ENCODE measurements around the gene ALDH4A1.

The ALDH4A1 gene, protein sequence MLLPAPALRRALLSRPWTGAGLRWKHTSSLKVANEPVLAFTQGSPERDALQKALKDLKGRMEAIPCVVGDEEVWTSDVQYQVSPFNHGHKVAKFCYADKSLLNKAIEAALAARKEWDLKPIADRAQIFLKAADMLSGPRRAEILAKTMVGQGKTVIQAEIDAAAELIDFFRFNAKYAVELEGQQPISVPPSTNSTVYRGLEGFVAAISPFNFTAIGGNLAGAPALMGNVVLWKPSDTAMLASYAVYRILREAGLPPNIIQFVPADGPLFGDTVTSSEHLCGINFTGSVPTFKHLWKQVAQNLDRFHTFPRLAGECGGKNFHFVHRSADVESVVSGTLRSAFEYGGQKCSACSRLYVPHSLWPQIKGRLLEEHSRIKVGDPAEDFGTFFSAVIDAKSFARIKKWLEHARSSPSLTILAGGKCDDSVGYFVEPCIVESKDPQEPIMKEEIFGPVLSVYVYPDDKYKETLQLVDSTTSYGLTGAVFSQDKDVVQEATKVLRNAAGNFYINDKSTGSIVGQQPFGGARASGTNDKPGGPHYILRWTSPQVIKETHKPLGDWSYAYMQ

DNA sequence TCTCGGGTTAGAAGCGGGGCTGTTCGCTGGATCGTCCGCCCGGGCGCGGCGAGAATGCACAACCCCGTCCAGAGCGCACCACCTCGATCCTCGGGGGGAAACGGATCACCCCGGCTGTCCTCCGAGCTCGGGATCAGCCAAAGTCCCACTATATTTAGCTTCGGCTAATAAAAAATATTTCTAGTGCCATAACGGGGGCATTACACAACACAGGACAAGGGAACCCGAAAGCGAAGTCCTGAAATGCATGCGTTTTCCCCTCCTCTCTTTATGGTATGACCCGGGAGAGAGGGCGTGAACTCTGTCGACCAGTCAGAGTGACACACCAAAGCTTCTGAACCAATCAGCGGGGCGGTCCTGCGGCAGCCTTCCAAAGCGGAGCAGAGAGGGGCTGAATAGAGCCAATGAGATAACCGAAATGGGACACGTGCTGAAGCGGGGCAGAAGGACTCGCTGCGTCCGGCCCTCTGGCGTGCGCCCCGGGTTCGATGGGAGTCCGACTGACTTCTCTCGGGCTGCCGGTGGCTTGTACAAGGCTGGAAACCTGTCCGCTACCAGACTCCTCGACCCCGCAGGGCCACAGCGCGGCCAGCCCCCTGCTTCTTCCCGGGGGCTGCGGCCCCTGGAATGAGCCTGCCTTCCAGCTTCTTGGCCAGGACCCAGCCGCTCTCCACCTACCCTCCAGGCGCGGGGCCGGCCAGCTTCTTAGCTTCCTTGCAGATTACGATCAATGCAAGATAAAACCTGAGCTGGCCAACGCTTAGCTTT lies at the start of gene ALDH4A1:
Gene ALDH4A1 (minus strand): TSS at position 33 of the 768 bp plus-strand sequence. CDS start 32 bp downstream, at position 1.
- 0 out of 2 replicates have a peak, but pooled peaks cover under 1% of the 10 kb centered on the region for H3K36me3 ChIP-seq (ENCODE audit: control insufficient read depth, insufficient read depth, low read length)
- no peaks in the 10 kb centered on the region for H3K4me1 ChIP-seq (ENCODE audit: control insufficient read depth, insufficient read depth, low read length)
- H3K27ac ChIP-seq (ENCODE audit: low read length) = no peak within 1 kb of the TSS
- WGBS (ENCODE audit: insufficient coverage, insufficient read length) = no CpG with 5 or more reads among the region's 55 CpGs
- peak; percentile 94 for DNase-seq (ENCODE audit: low read depth, low spot score)
- H3K9me3 ChIP-seq (ENCODE audit: control insufficient read depth, insufficient read depth, low read length) = no peaks in the 10 kb centered on the region
- peak within 1 kb of the TSS; percentile 85 for H3K4me3 ChIP-seq (ENCODE audit: low read length)
- no peaks in the 10 kb centered on the region for H3K27me3 ChIP-seq (ENCODE audit: control insufficient read depth, insufficient read depth, low read length)

DNA sequence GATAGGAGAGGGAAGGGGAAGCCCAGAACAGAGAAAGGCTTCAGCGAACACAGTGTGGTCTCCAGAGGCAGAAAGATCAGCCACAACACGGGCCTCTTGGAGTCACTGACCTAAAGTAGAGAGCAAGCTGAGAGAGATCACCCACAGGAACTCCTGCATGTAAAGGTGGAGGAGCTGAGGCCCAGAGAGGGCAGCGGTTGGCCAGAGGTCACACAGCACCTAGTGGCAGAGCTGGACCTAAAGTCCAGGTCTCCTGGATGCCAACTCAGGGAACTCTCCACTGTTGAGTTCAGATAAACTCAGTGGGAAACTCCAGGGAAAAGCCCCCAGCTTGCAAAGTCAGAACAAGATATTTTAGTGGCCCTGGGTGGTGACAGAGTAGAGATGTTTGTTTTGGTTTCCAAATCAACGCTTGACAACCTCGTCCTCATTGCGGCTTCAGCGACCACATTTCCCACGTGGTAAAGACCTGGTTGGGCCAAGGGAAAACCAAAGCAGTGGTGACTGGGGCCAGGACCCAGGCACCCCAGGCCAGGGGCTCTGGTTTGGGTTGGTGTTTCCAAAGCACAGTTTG lies 49.5 kb upstream of the ALDH4A1 start:
- Histone ChIP-seq H3K9me3 (ENCODE audit: control insufficient read depth, insufficient read depth, low read length) (no peaks in the 10 kb centered on the region), H3K4me1 (ENCODE audit: control insufficient read depth, insufficient read depth, low read length) (peaks cover 7% of the 10 kb centered on the region), H3K36me3 (ENCODE audit: control insufficient read depth, insufficient read depth, low read length) (no peaks in the 10 kb centered on the region), H3K4me3 (ENCODE audit: low read length) (no peak overlapping the region), H3K27me3 (ENCODE audit: control insufficient read depth, insufficient read depth, low read length) (no peaks in the 10 kb centered on the region; the same call in 1 of the 2 replicates), H3K27ac (ENCODE audit: low read length) (no peak overlapping the region)
- DNase-seq (ENCODE audit: low read depth, low spot score) = no peak
- WGBS (ENCODE audit: insufficient coverage, insufficient read length) = no CpG with 5 or more reads among the region's 8 CpGs

DNA sequence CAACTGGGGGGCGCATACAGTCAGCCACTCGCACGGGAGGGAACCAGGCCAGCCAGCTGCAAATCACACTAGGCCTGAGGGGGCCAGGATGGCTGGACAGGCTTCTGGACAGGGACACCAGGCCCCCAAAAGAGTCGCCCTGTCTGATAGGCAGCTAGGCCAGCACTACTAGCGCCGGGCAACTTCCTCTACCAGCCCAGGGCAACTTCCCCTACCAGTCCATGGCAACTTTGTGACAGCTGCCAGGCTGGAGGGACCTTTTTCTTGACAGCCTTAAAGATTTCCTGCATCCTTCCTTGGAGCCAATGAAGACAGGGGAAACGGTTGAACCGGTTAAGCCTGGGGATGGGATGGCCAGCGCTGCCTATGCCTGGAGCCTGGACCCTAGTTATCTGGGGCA lies 49.1 kb upstream of the ALDH4A1 start:
- H3K36me3 ChIP-seq (ENCODE audit: control insufficient read depth, insufficient read depth, low read length) = no peaks in the 10 kb centered on the region
- no peak for DNase-seq (ENCODE audit: low read depth, low spot score)
- WGBS (ENCODE audit: insufficient coverage, insufficient read length) = no CpG with 5 or more reads among the region's 9 CpGs
- H3K9me3 ChIP-seq (ENCODE audit: control insufficient read depth, insufficient read depth, low read length) = no peaks in the 10 kb centered on the region
- no peak overlapping the region for H3K4me3 ChIP-seq (ENCODE audit: low read length)
- no peak overlapping the region for H3K27ac ChIP-seq (ENCODE audit: low read length)
- no peaks in the 10 kb centered on the region; the same call in 1 of the 2 replicates for H3K27me3 ChIP-seq (ENCODE audit: control insufficient read depth, insufficient read depth, low read length)
- H3K4me1 ChIP-seq (ENCODE audit: control insufficient read depth, insufficient read depth, low read length) = peaks cover 7% of the 10 kb centered on the region

DNA sequence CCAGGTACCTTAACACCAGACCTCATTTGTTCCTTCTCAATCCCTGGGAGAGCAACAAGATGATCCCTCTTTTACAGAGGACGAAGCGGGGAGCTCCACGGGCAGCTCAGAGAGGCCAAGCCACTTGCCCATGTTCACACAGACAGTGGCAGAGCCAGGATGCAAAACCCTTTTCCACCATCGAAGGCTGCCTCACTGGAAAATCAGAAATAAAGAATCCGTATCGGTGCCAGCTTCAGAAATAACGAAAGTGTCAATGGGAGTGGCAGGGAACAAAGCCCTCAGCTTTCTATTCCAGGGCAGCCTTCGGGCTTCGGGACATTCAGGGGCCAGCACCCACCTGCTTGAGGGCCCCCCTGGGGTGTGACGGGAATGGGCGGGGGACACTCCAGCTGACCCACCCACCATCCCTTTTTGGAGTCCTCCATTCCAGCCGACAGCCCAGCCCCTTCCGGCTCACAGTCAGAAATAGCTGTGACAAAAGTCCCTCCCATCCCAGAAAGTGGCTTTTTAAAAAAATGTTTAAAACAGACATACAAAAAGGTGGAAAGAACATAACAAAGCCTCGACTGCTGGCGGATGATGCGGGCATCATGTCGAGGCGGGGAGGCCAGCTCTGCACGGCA lies 48.2 kb upstream of the ALDH4A1 start:
- no peaks in the 10 kb centered on the region for H3K36me3 ChIP-seq (ENCODE audit: control insufficient read depth, insufficient read depth, low read length)
- no peaks in the 10 kb centered on the region; the same call in 1 of the 2 replicates for H3K27me3 ChIP-seq (ENCODE audit: control insufficient read depth, insufficient read depth, low read length)
- DNase-seq (ENCODE audit: low read depth, low spot score) = no peak
- no CpG with 5 or more reads among the region's 19 CpGs for WGBS (ENCODE audit: insufficient coverage, insufficient read length)
- H3K4me3 ChIP-seq (ENCODE audit: low read length) = no peak overlapping the region
- H3K4me1 ChIP-seq (ENCODE audit: control insufficient read depth, insufficient read depth, low read length) = peaks cover 7% of the 10 kb centered on the region
- no peak overlapping the region for H3K27ac ChIP-seq (ENCODE audit: low read length)
- H3K9me3 ChIP-seq (ENCODE audit: control insufficient read depth, insufficient read depth, low read length) = no peaks in the 10 kb centered on the region

DNA sequence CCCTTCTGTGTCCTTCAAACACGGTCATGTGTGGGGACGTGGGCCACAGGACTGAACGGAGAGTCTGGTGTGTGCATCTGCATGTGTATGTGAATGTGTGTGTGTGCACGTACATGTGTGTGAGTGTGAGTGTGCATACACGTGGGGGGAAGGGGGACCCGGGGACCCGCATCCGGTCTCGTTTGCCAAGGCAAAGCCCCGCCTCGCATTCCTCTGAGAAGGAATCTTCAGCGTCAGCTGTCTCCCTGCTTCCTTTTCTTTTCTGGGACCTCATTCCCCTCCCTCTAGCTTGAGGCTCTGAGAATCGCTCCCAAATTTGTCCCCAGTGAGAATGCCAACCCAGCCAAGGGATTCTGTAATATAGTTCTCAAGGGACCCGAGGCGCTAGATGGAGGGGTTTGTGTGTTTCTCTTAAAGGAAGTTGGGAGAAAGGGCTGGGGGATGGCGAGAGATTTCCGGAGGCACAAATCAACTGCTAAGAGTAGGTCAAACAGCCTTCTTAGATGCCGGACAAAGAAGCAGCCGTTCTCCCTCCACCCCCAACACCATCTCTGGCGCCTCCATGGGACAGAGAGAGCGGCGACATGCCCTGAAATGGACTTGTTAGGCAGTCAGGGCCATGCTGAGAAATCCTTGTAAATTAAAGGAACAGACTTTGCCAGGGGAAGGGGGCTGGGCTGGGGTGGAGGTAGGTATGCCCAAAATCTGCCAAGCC lies 47.5 kb upstream of the ALDH4A1 start:
- no CpG with 5 or more reads among the region's 22 CpGs for WGBS (ENCODE audit: insufficient coverage, insufficient read length)
- DNase-seq (ENCODE audit: low read depth, low spot score) = no peak

DNA sequence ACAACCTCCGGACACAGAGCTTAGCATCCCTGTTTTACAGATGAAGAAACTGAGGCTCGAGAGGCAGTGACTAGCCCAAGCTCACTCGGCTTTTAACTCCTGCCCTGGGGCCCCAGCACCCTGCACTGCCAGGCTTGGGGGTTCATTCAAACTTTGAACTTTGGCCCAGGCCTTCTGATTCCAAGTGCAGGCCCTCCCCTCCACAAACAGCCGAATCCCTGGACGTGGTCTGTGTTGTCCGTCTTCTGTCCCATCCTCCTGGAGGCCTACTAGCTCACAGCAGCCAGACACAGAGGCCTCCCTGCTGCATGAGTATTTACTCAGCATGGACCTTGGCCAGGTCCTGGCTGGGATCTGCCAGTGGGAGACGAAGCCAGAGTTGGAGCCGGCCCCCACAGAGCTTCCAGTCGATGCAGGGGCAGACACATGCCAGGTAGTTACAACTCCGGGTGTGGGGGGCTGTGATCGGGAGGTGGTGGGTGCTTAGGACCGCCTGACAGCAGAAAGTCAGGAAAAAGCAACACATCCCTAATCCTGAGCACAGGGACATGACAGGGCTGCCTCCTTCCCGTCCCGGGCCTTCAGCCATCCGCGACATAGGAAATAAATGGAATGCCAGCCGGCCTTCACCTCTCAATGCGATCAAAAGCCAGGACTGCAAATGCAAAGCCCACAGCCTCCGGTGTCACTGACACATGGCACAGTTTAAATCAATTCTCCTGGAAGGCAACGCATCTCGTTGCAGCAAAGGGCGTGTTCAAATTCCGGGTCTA lies 46.7 kb upstream of the ALDH4A1 start:
- peaks cover 9% of the 10 kb centered on the region for H3K4me1 ChIP-seq (ENCODE audit: control insufficient read depth, insufficient read depth, low read length)

More for the DNA sequence above, 47.5 kb upstream of the ALDH4A1 start:
- Histone ChIP-seq H3K4me1 (ENCODE audit: control insufficient read depth, insufficient read depth, low read length) (peaks cover 9% of the 10 kb centered on the region), H3K27me3 (ENCODE audit: control insufficient read depth, insufficient read depth, low read length) (no peaks in the 10 kb centered on the region; the same call in 1 of the 2 replicates), H3K36me3 (ENCODE audit: control insufficient read depth, insufficient read depth, low read length) (no peaks in the 10 kb centered on the region), H3K9me3 (ENCODE audit: control insufficient read depth, insufficient read depth, low read length) (no peaks in the 10 kb centered on the region), H3K27ac (ENCODE audit: low read length) (no peak overlapping the region), H3K4me3 (ENCODE audit: low read length) (no peak overlapping the region)

DNA sequence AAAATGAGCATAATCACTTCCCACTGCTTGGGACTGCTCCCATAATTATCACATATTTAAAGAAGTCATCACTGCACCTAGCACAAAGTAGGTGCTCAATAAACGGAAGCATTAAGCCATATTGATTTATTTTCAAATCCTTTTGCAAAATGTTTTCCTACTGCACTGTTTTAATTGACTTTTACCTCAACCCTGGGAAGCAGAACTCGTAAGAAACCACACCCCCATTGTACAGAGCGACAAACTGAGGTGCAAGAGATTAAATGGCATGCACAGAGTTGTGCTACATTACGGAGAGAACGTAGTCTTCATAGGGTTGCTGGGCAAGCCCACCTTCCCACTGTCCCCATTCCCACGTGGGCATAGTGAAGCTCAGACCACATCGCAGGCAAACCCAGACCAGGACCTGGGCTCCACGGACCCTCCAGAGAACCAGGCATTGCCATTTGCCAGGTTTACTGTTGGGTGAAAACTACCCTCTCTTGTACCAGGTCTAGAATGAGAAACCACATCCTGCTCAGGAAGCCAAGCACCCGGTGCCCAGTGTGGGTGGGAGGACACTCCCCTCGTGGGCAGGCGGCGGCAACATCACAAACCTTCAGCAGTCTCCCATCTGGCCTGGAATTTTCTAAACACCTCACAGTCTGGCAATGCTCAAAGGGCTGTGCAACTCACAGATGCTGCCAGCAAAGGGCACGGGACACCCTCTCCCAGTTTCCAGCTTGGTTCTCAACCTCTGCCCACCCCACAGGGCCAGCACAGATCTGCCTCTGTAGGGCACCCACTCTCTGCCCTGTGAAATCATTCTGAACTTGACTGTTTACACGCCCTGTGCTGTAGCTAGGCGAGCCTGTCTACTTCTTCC lies 45.9 kb upstream of the ALDH4A1 start:
- no peak overlapping the region for H3K27ac ChIP-seq (ENCODE audit: low read length)
- peaks cover 9% of the 10 kb centered on the region for H3K4me1 ChIP-seq (ENCODE audit: control insufficient read depth, insufficient read depth, low read length)
- H3K4me3 ChIP-seq (ENCODE audit: low read length) = no peak overlapping the region
- no peaks in the 10 kb centered on the region for H3K9me3 ChIP-seq (ENCODE audit: control insufficient read depth, insufficient read depth, low read length)
- H3K27me3 ChIP-seq (ENCODE audit: control insufficient read depth, insufficient read depth, low read length) = no peaks in the 10 kb centered on the region
- WGBS (ENCODE audit: insufficient coverage, insufficient read length) = no CpG with 5 or more reads among the region's 15 CpGs
- no peak for DNase-seq (ENCODE audit: low read depth, low spot score)
- no peaks in the 10 kb centered on the region for H3K36me3 ChIP-seq (ENCODE audit: control insufficient read depth, insufficient read depth, low read length)

More for the DNA sequence above, 46.7 kb upstream of the ALDH4A1 start:
- H3K9me3 ChIP-seq (ENCODE audit: control insufficient read depth, insufficient read depth, low read length) = no peaks in the 10 kb centered on the region
- H3K27me3 ChIP-seq (ENCODE audit: control insufficient read depth, insufficient read depth, low read length) = no peaks in the 10 kb centered on the region
- no CpG with 5 or more reads among the region's 23 CpGs for WGBS (ENCODE audit: insufficient coverage, insufficient read length)
- no peak overlapping the region for H3K4me3 ChIP-seq (ENCODE audit: low read length)
- no peaks in the 10 kb centered on the region for H3K36me3 ChIP-seq (ENCODE audit: control insufficient read depth, insufficient read depth, low read length)
- no peak for DNase-seq (ENCODE audit: low read depth, low spot score)
- H3K27ac ChIP-seq (ENCODE audit: low read length) = no peak overlapping the region

DNA sequence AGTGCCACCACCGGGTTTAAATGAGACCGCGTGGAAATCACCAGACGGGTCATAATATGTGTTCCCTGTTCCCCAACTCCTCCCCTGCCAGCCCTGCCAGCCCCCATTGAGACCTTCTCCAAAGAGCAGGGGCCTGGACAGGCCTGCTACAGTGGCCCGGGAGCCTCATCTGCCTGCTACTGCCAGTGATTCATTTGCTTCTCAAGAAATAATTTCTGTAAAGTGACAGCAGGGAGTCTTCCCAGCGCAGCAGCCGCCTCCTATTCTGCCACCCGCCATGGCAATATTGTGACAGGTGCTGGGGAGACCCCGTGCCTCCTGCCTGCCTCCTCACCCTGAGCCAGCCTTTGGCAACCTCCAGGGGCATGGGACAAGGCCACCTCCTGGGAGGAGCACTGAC lies 45.2 kb upstream of the ALDH4A1 start:
- Histone ChIP-seq H3K4me3 (ENCODE audit: low read length) (no peak overlapping the region), H3K4me1 (ENCODE audit: control insufficient read depth, insufficient read depth, low read length) (peaks cover 9% of the 10 kb centered on the region), H3K27me3 (ENCODE audit: control insufficient read depth, insufficient read depth, low read length) (no peaks in the 10 kb centered on the region), H3K36me3 (ENCODE audit: control insufficient read depth, insufficient read depth, low read length) (no peaks in the 10 kb centered on the region), H3K9me3 (ENCODE audit: control insufficient read depth, insufficient read depth, low read length) (no peaks in the 10 kb centered on the region), H3K27ac (ENCODE audit: low read length) (no peak overlapping the region)
- no peak for DNase-seq (ENCODE audit: low read depth, low spot score)
- WGBS (ENCODE audit: insufficient coverage, insufficient read length) = no CpG with 5 or more reads among the region's 9 CpGs
